ENCODE results near the gene CDC45.

DNA sequence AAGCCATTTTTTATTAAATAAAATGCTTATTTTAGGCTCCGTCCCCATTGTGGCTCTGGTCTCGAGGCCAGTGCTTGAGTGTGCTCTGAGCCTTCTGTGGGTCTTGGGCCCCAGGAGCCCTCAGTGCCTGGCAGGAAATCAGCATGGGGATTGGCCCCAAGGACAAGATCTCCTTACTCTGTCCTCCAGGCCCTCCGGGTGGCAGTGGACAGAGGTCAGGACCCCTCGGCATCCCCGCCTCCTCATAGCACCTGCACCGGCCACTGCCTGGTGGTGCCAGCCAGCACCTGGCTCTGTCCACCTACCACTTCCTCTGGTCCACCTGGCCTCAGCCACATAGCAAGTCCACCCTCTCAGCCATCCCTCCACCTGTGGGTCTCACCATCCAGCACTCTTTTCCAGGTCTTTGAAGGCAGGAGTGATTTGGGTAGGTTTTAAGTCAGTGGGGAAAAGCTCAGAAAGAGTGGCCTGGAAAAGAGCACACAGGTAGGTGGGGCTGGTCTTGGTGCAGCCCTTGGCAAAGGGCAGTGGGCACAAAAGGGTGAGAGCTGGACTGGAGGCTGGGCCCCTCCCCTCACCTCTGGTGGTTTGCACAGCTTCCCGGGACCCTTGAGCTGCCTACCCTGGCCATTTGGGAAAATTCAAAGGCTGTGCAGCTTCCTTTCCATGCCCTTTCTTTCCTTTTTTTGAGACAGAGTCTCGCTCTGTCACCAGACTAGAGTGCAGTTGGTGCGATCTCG, 41.0 kb downstream of the CDC45 start:
- TF ChIP-seq, protein P1, sequence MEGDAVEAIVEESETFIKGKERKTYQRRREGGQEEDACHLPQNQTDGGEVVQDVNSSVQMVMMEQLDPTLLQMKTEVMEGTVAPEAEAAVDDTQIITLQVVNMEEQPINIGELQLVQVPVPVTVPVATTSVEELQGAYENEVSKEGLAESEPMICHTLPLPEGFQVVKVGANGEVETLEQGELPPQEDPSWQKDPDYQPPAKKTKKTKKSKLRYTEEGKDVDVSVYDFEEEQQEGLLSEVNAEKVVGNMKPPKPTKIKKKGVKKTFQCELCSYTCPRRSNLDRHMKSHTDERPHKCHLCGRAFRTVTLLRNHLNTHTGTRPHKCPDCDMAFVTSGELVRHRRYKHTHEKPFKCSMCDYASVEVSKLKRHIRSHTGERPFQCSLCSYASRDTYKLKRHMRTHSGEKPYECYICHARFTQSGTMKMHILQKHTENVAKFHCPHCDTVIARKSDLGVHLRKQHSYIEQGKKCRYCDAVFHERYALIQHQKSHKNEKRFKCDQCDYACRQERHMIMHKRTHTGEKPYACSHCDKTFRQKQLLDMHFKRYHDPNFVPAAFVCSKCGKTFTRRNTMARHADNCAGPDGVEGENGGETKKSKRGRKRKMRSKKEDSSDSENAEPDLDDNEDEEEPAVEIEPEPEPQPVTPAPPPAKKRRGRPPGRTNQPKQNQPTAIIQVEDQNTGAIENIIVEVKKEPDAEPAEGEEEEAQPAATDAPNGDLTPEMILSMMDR (IDR thresholded peaks at IDR 0.05), result no peak
- TF ChIP-seq POLR2A (IDR thresholded peaks at IDR 0.05), result no peak
